ENCODE results near the gene GLRX5. TPM values are rescaled to one million over a fixed set of nuclear protein-coding genes. Genes with fewer than 3 reads are reported as not detected.

GLRX5 gene
- total RNA-seq, 4 donors from 2014 or later: 11.6 to 177 (median 38.2) TPM

DNA sequence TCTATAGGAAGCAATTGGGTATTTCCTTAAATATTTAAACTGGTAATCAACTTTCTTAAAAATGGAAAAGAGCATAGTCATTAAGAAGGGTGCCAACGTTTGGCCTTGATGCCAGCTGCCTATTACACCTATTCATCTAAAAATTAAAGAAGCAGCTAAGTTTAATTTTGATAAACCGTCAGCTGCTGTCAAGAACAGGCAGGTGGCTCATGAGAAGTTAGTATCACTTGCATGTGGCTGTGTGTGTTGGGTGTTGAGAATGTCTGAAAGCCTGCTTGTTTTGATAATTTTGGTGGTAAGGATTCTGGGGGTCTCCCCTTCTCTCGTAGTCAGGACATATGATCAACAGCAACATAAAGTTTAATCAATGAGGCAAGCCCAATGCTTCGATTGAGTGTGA lies 6.5 kb downstream of the GLRX5 start:
- peaks cover 3 to 14% (median 10%) of the 10 kb centered on the region in 4 donors for H3K4me1 ChIP-seq
- H3K9me3 ChIP-seq: no peaks in the 10 kb centered on the region
- WGBS, 2 donors (ENCODE audit: low coverage in 1 of 2): 79 to 81% methylated on average over 4 of the region's 4 CpGs
- no peak for DNase-seq
- no peak overlapping the region for H3K27ac ChIP-seq
- H3K36me3 ChIP-seq: no peaks in the 10 kb centered on the region
- no peak overlapping the region for H3K4me3 ChIP-seq
- in situ Hi-C loops (cut with MboI; ENCODE audit: low pct_ligation_motif_present in 1 of 4, low pct_unique_long_range_greater_than_20kb in 1 of 4, low sequenced_read_pairs in 3 of 4): loop anchor here in 1 of 4 donors (25.0 kb wide), 1 partner anchor 404 kb away; no protein-coding TSS in a partner anchor
- intact Hi-C loops (cut with DNase I; ENCODE audit: low total_unique reads): no loop called here
- no peak for TF ChIP-seq POLR2A (IDR thresholded peaks at IDR 0.05)
- TF ChIP-seq POLR2AphosphoS5 (IDR thresholded peaks at IDR 0.05): no peak
- TF ChIP-seq EP300 (IDR thresholded peaks at IDR 0.05; ENCODE audit: low read depth): no peak
- TF ChIP-seq, protein P1, sequence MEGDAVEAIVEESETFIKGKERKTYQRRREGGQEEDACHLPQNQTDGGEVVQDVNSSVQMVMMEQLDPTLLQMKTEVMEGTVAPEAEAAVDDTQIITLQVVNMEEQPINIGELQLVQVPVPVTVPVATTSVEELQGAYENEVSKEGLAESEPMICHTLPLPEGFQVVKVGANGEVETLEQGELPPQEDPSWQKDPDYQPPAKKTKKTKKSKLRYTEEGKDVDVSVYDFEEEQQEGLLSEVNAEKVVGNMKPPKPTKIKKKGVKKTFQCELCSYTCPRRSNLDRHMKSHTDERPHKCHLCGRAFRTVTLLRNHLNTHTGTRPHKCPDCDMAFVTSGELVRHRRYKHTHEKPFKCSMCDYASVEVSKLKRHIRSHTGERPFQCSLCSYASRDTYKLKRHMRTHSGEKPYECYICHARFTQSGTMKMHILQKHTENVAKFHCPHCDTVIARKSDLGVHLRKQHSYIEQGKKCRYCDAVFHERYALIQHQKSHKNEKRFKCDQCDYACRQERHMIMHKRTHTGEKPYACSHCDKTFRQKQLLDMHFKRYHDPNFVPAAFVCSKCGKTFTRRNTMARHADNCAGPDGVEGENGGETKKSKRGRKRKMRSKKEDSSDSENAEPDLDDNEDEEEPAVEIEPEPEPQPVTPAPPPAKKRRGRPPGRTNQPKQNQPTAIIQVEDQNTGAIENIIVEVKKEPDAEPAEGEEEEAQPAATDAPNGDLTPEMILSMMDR (IDR thresholded peaks at IDR 0.05): no peak
- no peaks in the 10 kb centered on the region for H3K27me3 ChIP-seq

DNA sequence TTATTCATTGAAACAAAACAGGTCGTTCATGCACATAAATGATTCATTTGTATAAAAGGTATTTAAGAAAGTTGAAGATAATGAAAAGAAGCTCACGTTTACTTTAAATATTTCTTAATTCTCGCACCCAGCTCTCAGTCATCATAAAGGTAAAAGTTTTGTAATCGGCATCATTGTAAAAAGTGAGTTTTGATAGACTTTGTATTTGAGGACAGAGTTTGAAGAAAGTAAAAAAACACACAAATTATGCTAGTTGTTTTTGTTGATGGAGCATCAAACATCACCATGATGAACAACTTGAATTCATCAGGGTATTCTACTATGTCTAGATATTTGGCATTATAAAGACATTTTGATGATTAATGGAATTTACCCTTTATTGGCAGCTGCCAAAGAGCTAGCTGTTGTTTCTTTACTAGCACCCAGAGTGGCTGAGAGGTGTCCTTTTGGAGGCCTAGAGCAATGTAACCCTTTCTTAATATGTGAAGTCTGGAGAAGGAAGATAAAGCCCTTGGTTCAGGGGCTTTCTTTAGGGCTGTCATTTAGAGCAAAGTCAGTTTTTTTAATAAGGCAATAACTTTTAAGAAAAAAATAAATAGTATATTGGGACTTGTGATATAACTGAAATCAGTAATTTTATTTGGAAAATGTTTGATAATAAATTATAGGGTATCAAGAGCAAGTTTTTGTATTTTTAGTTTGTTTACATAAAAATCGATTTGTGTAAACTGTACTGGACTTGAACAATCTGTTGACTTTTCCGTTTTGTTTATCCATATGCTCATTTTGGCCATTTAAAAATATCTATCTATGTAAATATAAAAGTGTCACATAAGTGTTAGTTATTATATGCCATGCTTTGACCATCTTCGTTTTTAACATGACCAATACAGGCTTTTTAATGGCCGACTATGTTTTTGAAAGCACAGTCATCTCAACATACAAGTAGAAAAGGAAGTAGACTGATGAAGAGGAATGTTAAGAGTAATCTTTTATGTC lies 7.4 kb downstream of the GLRX5 start:
- TF ChIP-seq EP300 (IDR thresholded peaks at IDR 0.05; ENCODE audit: low read depth) (no peak), POLR2A (IDR thresholded peaks at IDR 0.05) (no peak), POLR2AphosphoS5 (IDR thresholded peaks at IDR 0.05) (no peak)
- TF ChIP-seq, protein P1 (IDR thresholded peaks at IDR 0.05): no peak
- no peaks in the 10 kb centered on the region for H3K27me3 ChIP-seq
- no peaks in the 10 kb centered on the region for H3K36me3 ChIP-seq
- no peaks in the 10 kb centered on the region for H3K9me3 ChIP-seq
- in situ Hi-C loops (cut with MboI; ENCODE audit: low pct_ligation_motif_present in 1 of 4, low pct_unique_long_range_greater_than_20kb in 1 of 4, low sequenced_read_pairs in 3 of 4) (loop anchor here in 1 of 4 donors (25.0 kb wide), 1 partner anchor 405 kb away; no protein-coding TSS in a partner anchor), intact Hi-C loops (cut with DNase I; ENCODE audit: low total_unique reads) (no loop called here)
- no peak overlapping the region for H3K4me3 ChIP-seq
- WGBS, 2 donors (ENCODE audit: low coverage in 1 of 2): 85 to 86% methylated on average over 8 of the region's 8 CpGs
- H3K4me1 ChIP-seq: peaks cover 0 to 6% (median 3%) of the 10 kb centered on the region in 4 donors
- no peak for DNase-seq
- no peak overlapping the region for H3K27ac ChIP-seq

DNA sequence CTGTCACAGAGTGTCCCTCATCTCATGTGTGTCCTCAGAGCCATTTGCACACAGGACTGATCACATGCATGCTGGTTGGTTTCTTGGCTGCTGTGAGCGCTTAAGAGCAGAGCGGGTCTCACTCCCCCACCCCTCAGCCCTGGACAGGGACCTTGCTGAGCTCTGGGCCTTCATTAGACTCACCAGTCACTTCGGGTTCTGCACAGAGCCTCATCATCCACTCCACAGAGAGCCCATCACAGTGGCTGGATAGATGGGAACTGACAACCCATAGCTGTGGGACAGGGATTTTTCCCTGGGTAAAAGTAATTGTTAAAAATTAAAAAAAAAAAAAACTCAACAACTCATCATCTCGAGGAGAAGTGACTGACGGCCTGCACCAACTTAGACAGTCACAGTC lies 8.2 kb downstream of the GLRX5 start:
- intact Hi-C loops (cut with DNase I; ENCODE audit: low total_unique reads): no loop called here
- no peaks in the 10 kb centered on the region for H3K36me3 ChIP-seq
- no peaks in the 10 kb centered on the region for H3K4me1 ChIP-seq
- WGBS, 2 donors (ENCODE audit: low coverage in 1 of 2): 81 to 94% methylated on average over 3 to 5 of the region's 5 CpGs
- in situ Hi-C loops (cut with MboI; ENCODE audit: low pct_ligation_motif_present in 1 of 4, low pct_unique_long_range_greater_than_20kb in 1 of 4, low sequenced_read_pairs in 3 of 4): loop anchor here in 1 of 4 donors (25.0 kb wide), 1 partner anchor 406 kb away; no protein-coding TSS in a partner anchor
- H3K27me3 ChIP-seq: no peaks in the 10 kb centered on the region
- H3K9me3 ChIP-seq: no peaks in the 10 kb centered on the region
- DNase-seq: no peak
- TF ChIP-seq, protein P1 (IDR thresholded peaks at IDR 0.05): no peak
- TF ChIP-seq EP300 (IDR thresholded peaks at IDR 0.05; ENCODE audit: low read depth): no peak
- no peak for TF ChIP-seq POLR2A (IDR thresholded peaks at IDR 0.05)
- no peak for TF ChIP-seq POLR2AphosphoS5 (IDR thresholded peaks at IDR 0.05)
- H3K27ac ChIP-seq: no peak overlapping the region
- H3K4me3 ChIP-seq: no peak overlapping the region

DNA sequence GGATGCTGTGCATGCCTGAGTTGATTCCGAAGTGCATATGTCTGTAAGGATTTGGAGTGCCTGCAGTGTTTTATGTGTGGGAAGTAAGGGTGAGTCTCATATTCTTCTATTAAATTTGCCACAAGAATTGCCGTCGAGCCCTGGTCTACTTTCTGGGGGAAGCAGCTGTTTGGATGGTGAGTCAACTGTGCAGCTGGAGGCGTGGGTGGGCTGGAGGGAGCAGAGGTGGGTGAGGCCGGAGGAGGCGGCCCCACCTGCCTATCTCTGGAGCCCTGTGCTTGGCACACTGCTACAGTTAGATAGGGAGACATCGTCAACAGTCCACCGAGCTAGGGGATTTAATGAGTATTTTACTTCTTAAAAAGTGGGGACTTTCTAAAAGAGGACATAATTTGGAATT lies 9.7 kb downstream of the GLRX5 start:
- intact Hi-C loops (cut with DNase I; ENCODE audit: low total_unique reads): no loop called here
- no peak for DNase-seq
- Histone ChIP-seq H3K36me3 (no peaks in the 10 kb centered on the region), H3K27ac (no peak overlapping the region), H3K27me3 (no peaks in the 10 kb centered on the region), H3K4me3 (no peak overlapping the region), H3K9me3 (no peaks in the 10 kb centered on the region), H3K4me1 (no peaks in the 10 kb centered on the region)
- in situ Hi-C loops (cut with MboI; ENCODE audit: low pct_ligation_motif_present in 1 of 4, low pct_unique_long_range_greater_than_20kb in 1 of 4, low sequenced_read_pairs in 3 of 4): loop anchor here in 1 of 4 donors (25.0 kb wide), 1 partner anchor 407 kb away; no protein-coding TSS in a partner anchor
- 85 to 90% methylated on average over 2 to 8 of the region's 8 CpGs for WGBS, 2 donors (ENCODE audit: low coverage in 1 of 2)
- TF ChIP-seq POLR2A (IDR thresholded peaks at IDR 0.05): no peak
- TF ChIP-seq POLR2AphosphoS5 (IDR thresholded peaks at IDR 0.05): no peak
- TF ChIP-seq, protein P1 (IDR thresholded peaks at IDR 0.05): no peak
- no peak for TF ChIP-seq EP300 (IDR thresholded peaks at IDR 0.05; ENCODE audit: low read depth)
